ENCODE measurements around the gene CD3E. TPM values are rescaled to one million over a fixed set of nuclear protein-coding genes. Genes with fewer than 3 reads are reported as not detected.

CD3E gene
- total and polyA plus RNA-seq, 2 donors (not counting 3 experiments of a cell fraction or from before 2014, with no cell fraction given): not detected

- FAIRE-seq (no peak), DNase-seq (ENCODE audit: low read depth, low spot score) (no peak)
- TF ChIP-seq CTCF (IDR thresholded peaks at IDR 0.05; ENCODE audit: extremely low read depth in 1 of 2, insufficient read depth in 1 of 2, low read depth in 1 of 2, low read length in 2 of 2): no peak
- TF ChIP-seq POLR2AphosphoS5 (IDR thresholded peaks at IDR 0.05; ENCODE audit: insufficient read depth, low read depth, low read length): no peak
- no peak for TF ChIP-seq POLR2A (IDR thresholded peaks at IDR 0.05; ENCODE audit: low read depth, low read length)
- no peak for TF ChIP-seq JUN (IDR thresholded peaks at IDR 0.05; ENCODE audit: borderline replicate concordance, insufficient read depth, insufficient read length, low read depth)
- no peaks in the 10 kb centered on the region for H4K20me1 ChIP-seq (replicated peaks; ENCODE audit: control insufficient read depth, extremely low read depth, insufficient read depth, low read length)
- H3K27me3 ChIP-seq (ENCODE audit: control insufficient read depth in 2 of 2, insufficient read depth in 2 of 2, low read length in 2 of 2): peaks cover 3 to 12% of the 10 kb centered on the region in 2 experiments
- no peaks in the 10 kb centered on the region for H3K36me3 ChIP-seq (ENCODE audit: control insufficient read depth in 2 of 2, extremely low read depth in 1 of 2, insufficient read depth in 2 of 2, low read length in 2 of 2)
- no peaks in the 10 kb centered on the region for H3K79me2 ChIP-seq (ENCODE audit: control insufficient read depth, insufficient read depth, low read length)
- H3K9ac ChIP-seq (replicated peaks; ENCODE audit: extremely low read depth, insufficient read depth, low read length): no peak overlapping the region
- H3K27ac ChIP-seq (ENCODE audit: insufficient read depth, low read depth, low read length): no peak overlapping the region
- H3K9me1 ChIP-seq (replicated peaks; ENCODE audit: control insufficient read depth, extremely low read depth, insufficient read depth, low read length): no peaks in the 10 kb centered on the region
- no peak overlapping the region for H3K4me3 ChIP-seq (replicated peaks in 1 of 3; ENCODE audit: insufficient read depth in 1 of 3, low read depth in 1 of 3, low read length in 3 of 3)
- BruUV-seq (replicated peaks): no TSS peak
- ChIA-PET CTCF (no interaction called here), POLR2A (no interaction called here)
- dilution Hi-C loops (cut with MboI; ENCODE audit: extremely low pct_ligation_motif_present, low sequenced_read_pairs): no loop called here
- H2AFZ ChIP-seq (ENCODE audit: low read depth, low read length): no peak overlapping the region
- H3K4me1 ChIP-seq (ENCODE audit: control insufficient read depth, extremely low read depth, insufficient read depth, low read length): no peaks in the 10 kb centered on the region
- intact Hi-C loops (cut with micrococcal nuclease): no loop called here
- H3K9me3 ChIP-seq (replicated peaks; ENCODE audit: control insufficient read depth, insufficient read depth, low read length): no peaks in the 10 kb centered on the region
- no peak overlapping the region for H3K4me2 ChIP-seq (ENCODE audit: insufficient read depth, low read length)
Measured at GRCh38 chr11:118340449-118340848, 35.9 kb downstream of the CD3E start.

- DNase-seq (ENCODE audit: low read depth, low spot score): no peak
- H3K4me1 ChIP-seq (ENCODE audit: control insufficient read depth, extremely low read depth, insufficient read depth, low read length): no peaks in the 10 kb centered on the region
- dilution Hi-C loops (cut with MboI; ENCODE audit: extremely low pct_ligation_motif_present, low sequenced_read_pairs) (no loop called here), intact Hi-C loops (cut with micrococcal nuclease) (no loop called here)
- POLR2A ChIA-PET: no interaction called here
- no TSS peak for BruUV-seq (replicated peaks)
- peaks cover 7 to 12% of the 10 kb centered on the region in 2 experiments for H3K27me3 ChIP-seq (ENCODE audit: control insufficient read depth in 2 of 2, insufficient read depth in 2 of 2, low read length in 2 of 2)
- no peak overlapping the region for H3K4me2 ChIP-seq (ENCODE audit: insufficient read depth, low read length)
- no peaks in the 10 kb centered on the region for H3K36me3 ChIP-seq (ENCODE audit: control insufficient read depth in 2 of 2, extremely low read depth in 1 of 2, insufficient read depth in 2 of 2, low read length in 2 of 2)
- FAIRE-seq: no peak
- TF ChIP-seq CTCF (IDR thresholded peaks at IDR 0.05; ENCODE audit: extremely low read depth in 1 of 2, insufficient read depth in 1 of 2, low read depth in 1 of 2, low read length in 2 of 2) (no peak), FOS (IDR thresholded peaks at IDR 0.05; ENCODE audit: borderline replicate concordance, insufficient read depth, low read length) (no peak), GATA2 (IDR thresholded peaks at IDR 0.05; ENCODE audit: insufficient read depth, insufficient read length, low read depth, low read length) (no peak), MAX (IDR thresholded peaks at IDR 0.05; ENCODE audit: insufficient read depth, insufficient read length) (no peak)
- H4K20me1 ChIP-seq (replicated peaks; ENCODE audit: control insufficient read depth, extremely low read depth, insufficient read depth, low read length): no peaks in the 10 kb centered on the region
- H3K79me2 ChIP-seq (ENCODE audit: control insufficient read depth, insufficient read depth, low read length): no peaks in the 10 kb centered on the region
- no peaks in the 10 kb centered on the region for H3K9me3 ChIP-seq (replicated peaks; ENCODE audit: control insufficient read depth, insufficient read depth, low read length)
- H3K27ac ChIP-seq (ENCODE audit: insufficient read depth, low read depth, low read length): no peak overlapping the region
- H3K9me1 ChIP-seq (replicated peaks; ENCODE audit: control insufficient read depth, extremely low read depth, insufficient read depth, low read length): no peaks in the 10 kb centered on the region
- no peak overlapping the region for H3K4me3 ChIP-seq (replicated peaks in 1 of 3; ENCODE audit: insufficient read depth in 1 of 3, low read depth in 1 of 3, low read length in 3 of 3)
- H3K9ac ChIP-seq (replicated peaks; ENCODE audit: extremely low read depth, insufficient read depth, low read length): no peak overlapping the region
- CTCF ChIA-PET: interaction anchor here (1.8 kb wide), 1 partner anchor 143 kb away, joined by 6 read pairs; no protein-coding TSS in a partner anchor
- no peak overlapping the region for H2AFZ ChIP-seq (ENCODE audit: low read depth, low read length)
Measured at GRCh38 chr11:118341261-118341660, 36.7 kb downstream of the CD3E start.
